A549 (cell line): ENCODE results near the gene TNS2. TPM values are rescaled to one million over a fixed set of nuclear protein-coding genes. Genes with fewer than 3 reads are reported as not detected.

Source experiments
- ATAC-seq, 2 experiments: fragments of 200-7000 bp in 1 of 2; fragments of >200 bp in 1 of 2; cut with Nextera tagmentation in 1 of 2; cut with Tn5 transposase in 1 of 2; 3 replicates each; pipeline versions ENCODE4 v1.8.0 to v1.9.1; 2018 to 2020; ENCODE audit warnings: mild to moderate bottlenecking in 1 of 2, moderate library complexity in 1 of 2
- CTCF ChIA-PET: fragments of 300-600 bp; sonication (Branson Sonifier 250); formaldehyde crosslinking; extraction: SDS; loops from one replicate; lab custom pipeline; 2021; ENCODE audit warnings: antibody characterized with exemption, inconsistent platforms; lab: Yijun Ruan, JAX
- POLR2A ChIA-PET: fragments of 350-600 bp; formaldehyde crosslinking; extraction: SDS; loops from one replicate; lab custom pipeline; 2021; ENCODE audit warnings: antibody characterized with exemption, inconsistent platforms; lab: Yijun Ruan, JAX
- DNase-seq, 2 experiments: peaks; one replicate each; pipeline versions ENCODE4 v3.0.0 to v3.0.0-alpha.2; 2011 to 2016; ENCODE audit warnings: low read depth in 1 of 2, low spot score in 1 of 2
- FAIRE-seq: peaks from 2 replicates; lab custom pipeline; 2011; peaks lifted over from hg19 to GRCh38; lab: Jason Lieb, UNC
- H3K27ac ChIP-seq, 2 experiments: fragments of >200 bp; sonication (Bioruptor Twin); formaldehyde crosslinking; 3 replicates each; pipeline ENCODE4 v1.5.1; 2016 to 2017
- H3K4me1 ChIP-seq: fragments of >200 bp; sonication (Bioruptor Twin); formaldehyde crosslinking; 3 replicates; pipeline ENCODE4 v1.6.1; 2016
- H3K4me2 ChIP-seq: fragments of >200 bp; sonication (Bioruptor Twin); formaldehyde crosslinking; 3 replicates; pipeline ENCODE4 v1.6.1; 2016
- H3K4me3 ChIP-seq: fragments of >200 bp; sonication (Bioruptor Twin); formaldehyde crosslinking; 3 replicates; pipeline ENCODE4 v1.5.1; 2016
- H3K9me3 ChIP-seq: fragments of >200 bp; sonication (Bioruptor Twin); formaldehyde crosslinking; 3 replicates; pipeline ENCODE4 v1.6.1; 2016
- CBX2 ChIP-seq: fragments of 200-600 bp; sonication (generic); IDR thresholded peaks from 2 replicates; pipeline ENCODE4 v1.6.1; 2016; ENCODE audit warnings: low read depth, mild to moderate bottlenecking, borderline replicate concordance
- CTCF ChIP-seq: fragments of >200 bp; sonication (Bioruptor Twin); formaldehyde crosslinking; IDR thresholded peaks from 3 replicates; pipeline ENCODE4 v1.5.1; 2016
- ESRRA ChIP-seq: fragments of 150-350 bp; IDR thresholded peaks from 2 replicates; pipeline ENCODE4 v1.6.1; 2014; ENCODE audit warnings: mild to moderate bottlenecking, low read length, borderline replicate concordance
- FOXS1 ChIP-seq: fragments of 250-450 bp; sonication (Bioruptor Pico); IDR thresholded peaks from 2 replicates; pipeline ENCODE4 v1.5.0; 2020; ENCODE audit warnings: mild to moderate bottlenecking, moderate library complexity
- HOXA7 ChIP-seq: fragments of 250-450 bp; sonication (Bioruptor Pico); IDR thresholded peaks from 2 replicates; pipeline ENCODE4 v1.5.0; 2020; ENCODE audit warnings: mild to moderate bottlenecking, moderate library complexity
- HOXB13 ChIP-seq: fragments of 250-450 bp; sonication (Bioruptor Pico); IDR thresholded peaks from 2 replicates; pipeline ENCODE4 v1.5.0; 2020; ENCODE audit warnings: low read depth, mild to moderate bottlenecking, moderate library complexity
- HOXB5 ChIP-seq: fragments of 250-450 bp; sonication (Bioruptor Pico); IDR thresholded peaks from 2 replicates; pipeline ENCODE4 v1.5.0; 2020; ENCODE audit warnings: mild to moderate bottlenecking, moderate library complexity
- JUN ChIP-seq, 2 experiments: fragments of >200 bp; sonication (Bioruptor Twin); formaldehyde crosslinking; IDR thresholded peaks; 2 replicates in 1 of 2; 3 replicates in 1 of 2; pipeline ENCODE4 v1.6.1; 2016 to 2017
- KDM1A ChIP-seq: fragments of 200-600 bp; sonication (generic); IDR thresholded peaks from 2 replicates; pipeline ENCODE4 v1.6.1; 2016; ENCODE audit warnings: low read depth, mild to moderate bottlenecking
- PBX3 ChIP-seq: IDR thresholded peaks from 2 replicates; pipeline ENCODE4 v1.6.1; 2012
- POLR2AphosphoS2 ChIP-seq: conservative IDR thresholded peaks from 2 replicates; pipeline ENCODE4 v1.6.1; 2012; ENCODE audit warnings: low read length, improper control_type of control experiment, inconsistent platforms
- RAD21 ChIP-seq, 2 experiments: fragments of >200 bp in 1 of 2; sonication (Bioruptor Twin) in 1 of 2; formaldehyde crosslinking in 1 of 2; IDR thresholded peaks in 1 of 2; conservative IDR thresholded peaks in 1 of 2; 2 replicates in 1 of 2; 3 replicates in 1 of 2; pipeline ENCODE4 v1.6.1; 2012 to 2018; ENCODE audit warnings: inconsistent platforms in 1 of 2
- RNF2 ChIP-seq: fragments of 200-600 bp; sonication (generic); IDR thresholded peaks from 2 replicates; pipeline ENCODE4 v1.6.1; 2016; ENCODE audit warnings: low read depth, mild to moderate bottlenecking, antibody characterized with exemption, moderate library complexity, borderline replicate concordance
- SREBF2 ChIP-seq: fragments of 450-650 bp; IDR thresholded peaks from 2 replicates; pipeline ENCODE4 v1.6.1; 2014; ENCODE audit warnings: mild to moderate bottlenecking, moderate library complexity
- WGBS: methylation state at CpG from one replicate; pipeline ENCODE4 v1.1.6; 2017; ENCODE audit errors: missing lambda C conversion rate; 5-methylcytosine and 5-hydroxymethylcytosine counted together
- polyA plus RNA-seq, 4 experiments: library from polyadenylated mRNA; depleted of rRNA in 3 of 4; stranded (reverse); fragments of >200 nt; fragmentation: RNase III in 1 of 4; extraction: RNeasy Plus Mini Kit Qiagen cat#74134 plus additional on column Dnase treatment in 1 of 4; gene quantifications; 2 replicates in 3 of 4; 3 replicates in 1 of 4; pipeline ENCODE4 v1.2.3, GENCODE V29; 2011 to 2017

The TNS2 gene
- polyA plus RNA-seq, 2 of the 4 experiments (the other 2 are of a cell fraction) = 11.5 to 15.3 TPM

- no peak overlapping the region for H3K4me3 ChIP-seq
- no peaks in the 10 kb centered on the region for H3K9me3 ChIP-seq
- TF ChIP-seq HOXB5 (CRISPR knock-in tag) = no peak
- TF ChIP-seq HOXB13 = no peak
- TF ChIP-seq PBX3 = no peak
- TF ChIP-seq SREBF2 = no peak
- no peak for TF ChIP-seq RNF2
- TF ChIP-seq RAD21 (conservative IDR thresholded peaks at IDR 0.05 in 1 of 2, IDR thresholded peaks at IDR 0.05 in 1 of 2) = no peak
- TF ChIP-seq JUN (IDR thresholded peaks at IDR 0.05) = no peak
- TF ChIP-seq ESRRA = no peak
- no peak for TF ChIP-seq FOXS1 (CRISPR knock-in tag)
- no peak for TF ChIP-seq POLR2AphosphoS2
- TF ChIP-seq HOXA7 (CRISPR knock-in tag) = no peak
- TF ChIP-seq CTCF = no peak
- DNase-seq (no peak), FAIRE-seq (no peak), ATAC-seq (no peak)
- peaks cover 29% of the 10 kb centered on the region for H3K4me1 ChIP-seq
- WGBS = 93% methylated on average over 13 of the region's 13 CpGs
- POLR2A ChIA-PET = interaction anchor here (0.8 to 2.7 kb wide), 2 partner anchors 11 to 21 kb away, joined by 3 to 11 read pairs; partner anchors contain the start of gene SPRYD3
- H3K4me2 ChIP-seq = no peak overlapping the region
- CTCF ChIA-PET = interaction anchor here (0.6 to 45.5 kb wide), 10 partner anchors 18 to 224 kb away, joined by 3 to 1424 read pairs (median 22); partner anchors contain the start of genes IGFBP6, SOAT2, SPRYD3 and TNS2
- H3K27ac ChIP-seq = peak overlapping the region in 1 of 2 experiments; percentile 87; a peak in 1 of 6 replicates
Observed at GRCh38 chr12:53067993-53068770, 18.3 kb downstream of the TNS2 start.

- ChIA-PET CTCF (interaction anchor here (0.6 to 45.5 kb wide), 9 partner anchors 4 to 223 kb away, joined by 3 to 1424 read pairs (median 42); partner anchors contain the start of genes IGFBP6, SOAT2, SPRYD3 and TNS2), POLR2A (interaction anchor here (2.7 kb wide), 1 partner anchor 10 kb away, joined by 11 read pairs; the partner anchor contains the start of gene SPRYD3)
- FAIRE-seq (no peak), DNase-seq (no peak), ATAC-seq (no peak)
- TF ChIP-seq CBX2 (no peak), RNF2 (no peak)
- 88% methylated on average over 15 of the region's 15 CpGs for WGBS
- no peaks in the 10 kb centered on the region for H3K9me3 ChIP-seq
- peak overlapping the region in 1 of 2 experiments; percentile 87; a peak in 1 of 6 replicates for H3K27ac ChIP-seq
- H3K4me2 ChIP-seq = no peak overlapping the region
- no peak overlapping the region for H3K4me3 ChIP-seq
- H3K4me1 ChIP-seq = peaks cover 24% of the 10 kb centered on the region
Observed at GRCh38 chr12:53068811-53069585, 19.1 kb downstream of the TNS2 start.

- ATAC-seq (no peak), FAIRE-seq (no peak), DNase-seq (no peak)
- Histone ChIP-seq H3K9me3 (no peaks in the 10 kb centered on the region), H3K27ac (no peak overlapping the region), H3K4me2 (no peak overlapping the region), H3K4me3 (no peak overlapping the region), H3K4me1 (peaks cover 24% of the 10 kb centered on the region)
- CTCF ChIA-PET = interaction anchor here (0.6 to 45.5 kb wide), 4 partner anchors 5 to 185 kb away, joined by 3 to 1424 read pairs (median 716); partner anchors contain the start of genes IGFBP6, SOAT2, SPRYD3 and TNS2
- WGBS = 81% methylated on average over 12 of the region's 12 CpGs
- TF ChIP-seq KDM1A = no peak
- POLR2A ChIA-PET = interaction anchor here (2.7 kb wide), 1 partner anchor 9 kb away, joined by 11 read pairs; the partner anchor contains the start of gene SPRYD3
Observed at GRCh38 chr12:53069621-53070410, 20.0 kb downstream of the TNS2 start.
